ENCODE data around the gene STING1.

- TF ChIP-seq, protein P1, sequence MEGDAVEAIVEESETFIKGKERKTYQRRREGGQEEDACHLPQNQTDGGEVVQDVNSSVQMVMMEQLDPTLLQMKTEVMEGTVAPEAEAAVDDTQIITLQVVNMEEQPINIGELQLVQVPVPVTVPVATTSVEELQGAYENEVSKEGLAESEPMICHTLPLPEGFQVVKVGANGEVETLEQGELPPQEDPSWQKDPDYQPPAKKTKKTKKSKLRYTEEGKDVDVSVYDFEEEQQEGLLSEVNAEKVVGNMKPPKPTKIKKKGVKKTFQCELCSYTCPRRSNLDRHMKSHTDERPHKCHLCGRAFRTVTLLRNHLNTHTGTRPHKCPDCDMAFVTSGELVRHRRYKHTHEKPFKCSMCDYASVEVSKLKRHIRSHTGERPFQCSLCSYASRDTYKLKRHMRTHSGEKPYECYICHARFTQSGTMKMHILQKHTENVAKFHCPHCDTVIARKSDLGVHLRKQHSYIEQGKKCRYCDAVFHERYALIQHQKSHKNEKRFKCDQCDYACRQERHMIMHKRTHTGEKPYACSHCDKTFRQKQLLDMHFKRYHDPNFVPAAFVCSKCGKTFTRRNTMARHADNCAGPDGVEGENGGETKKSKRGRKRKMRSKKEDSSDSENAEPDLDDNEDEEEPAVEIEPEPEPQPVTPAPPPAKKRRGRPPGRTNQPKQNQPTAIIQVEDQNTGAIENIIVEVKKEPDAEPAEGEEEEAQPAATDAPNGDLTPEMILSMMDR (conservative IDR thresholded peaks at IDR 0.05; ENCODE audit: low read length), result no peak
- no peak for TF ChIP-seq EZH2phosphoT487 (IDR thresholded peaks at IDR 0.05; ENCODE audit: borderline replicate concordance)
Observed at GRCh38 chr5:139459451-139459934, 23.1 kb downstream of the STING1 start.
